GM12801 (cell line): ENCODE data around the gene TTLL6.

ENCODE experiments used
- CTCF ChIP-seq: IDR thresholded peaks from one replicate; pipeline ENCODE4 v1.5.1; 2011; ENCODE audit warnings: control low read depth; ENCODE audit not compliant: insufficient read length; ENCODE audit errors: extremely low read depth

The TTLL6 gene

GRCh38 chr17:48791128-48792032, 25.6 kb downstream of the TTLL6 start:
- TF ChIP-seq CTCF = no peak

- TF ChIP-seq CTCF = no peak
Observed at GRCh38 chr17:48790607-48791127, 26.4 kb downstream of the TTLL6 start.

GRCh38 chr17:48787828-48788227, 29.2 kb downstream of the TTLL6 start:
- TF ChIP-seq CTCF = no peak

GRCh38 chr17:48779421-48779820, 37.6 kb downstream of the TTLL6 start:
- TF ChIP-seq CTCF = no peak

- no peak for TF ChIP-seq CTCF
Observed at GRCh38 chr17:48776602-48777001, 40.4 kb downstream of the TTLL6 start.

GRCh38 chr17:48773245-48773644, 43.8 kb downstream of the TTLL6 start:
- TF ChIP-seq CTCF = no peak

- TF ChIP-seq CTCF = no peak
Observed at GRCh38 chr17:48770954-48771353, 46.1 kb downstream of the TTLL6 start.
